Stimulated activated CD4-positive, alpha-beta T cell treated with anti-CD3 and anti-CD28 coated beads, TNF-alpha, amount 100 ng/mL, for 4 hours (primary cell): ENCODE results near the gene LRRTM4.
"Not testable (repeated sequence)": the region's sequence is repeated elsewhere in the genome, so short reads cannot be mapped to it uniquely, and the experiment has no call there.

ENCODE experiments used
- DNase-seq, 3 experiments: peaks; one replicate each; pipeline ENCODE4 v3.0.0-alpha.2; 2020; ENCODE audit warnings: low read depth in 3 of 3

Gene LRRTM4

DNA sequence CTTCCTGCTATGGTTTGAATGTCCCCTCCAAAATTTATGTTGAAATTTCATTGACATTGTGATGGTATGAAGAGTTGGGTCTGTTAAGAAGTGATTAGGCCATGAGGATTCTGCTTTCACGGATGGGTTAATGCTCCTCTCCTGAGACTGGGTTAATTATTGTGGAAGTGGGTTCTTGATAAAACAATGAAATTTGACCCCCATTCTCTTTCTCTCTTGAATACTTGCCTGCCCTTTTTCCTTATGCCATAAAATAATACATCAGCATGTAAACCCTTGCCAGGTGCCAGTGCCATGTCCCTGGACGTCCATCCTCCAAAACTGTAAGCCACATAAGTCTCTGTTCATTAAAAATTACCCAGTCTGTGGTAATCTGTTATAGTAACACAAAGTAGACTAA, 352.8 kb downstream of the LRRTM4 start:
- no peak for DNase-seq

DNA sequence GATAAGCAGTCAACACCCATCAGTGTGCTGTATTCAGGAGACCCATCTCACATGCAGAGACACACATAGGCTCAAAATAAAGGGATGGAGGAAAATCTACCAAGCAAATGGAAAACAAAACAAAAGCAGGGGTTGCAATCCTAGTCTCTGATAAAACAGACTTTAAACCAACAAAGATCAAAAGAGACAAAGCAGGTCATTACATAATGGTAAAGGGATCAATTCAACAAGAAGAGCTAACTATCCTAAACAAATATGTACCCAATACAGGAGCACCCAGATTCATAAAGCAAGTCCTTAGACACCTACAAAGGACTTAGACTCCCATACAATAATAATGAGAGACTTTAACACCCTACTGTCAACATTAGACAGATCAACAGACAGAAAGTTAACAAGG, 358.2 kb downstream of the LRRTM4 start:
- DNase-seq = not testable (repeated sequence)

DNA sequence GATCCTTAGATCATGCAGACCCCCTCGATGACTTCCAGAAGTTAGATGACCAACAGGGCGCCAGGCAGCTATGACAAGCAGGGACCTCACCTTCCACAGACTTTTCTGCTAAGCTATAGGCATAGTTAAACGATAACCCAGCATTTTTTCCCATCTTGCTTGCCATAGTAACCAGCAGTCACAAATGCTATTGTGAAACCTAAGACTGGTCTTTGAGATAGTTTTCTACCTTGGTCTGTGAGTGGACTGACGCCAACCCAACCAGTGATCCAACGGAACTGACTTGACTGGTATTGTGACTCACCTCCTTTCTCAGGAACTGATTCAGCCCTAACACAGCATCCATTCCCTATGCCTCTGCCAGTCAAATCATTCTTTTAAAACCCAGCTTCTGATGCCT, 361.2 kb downstream of the LRRTM4 start:
- no peak for DNase-seq

DNA sequence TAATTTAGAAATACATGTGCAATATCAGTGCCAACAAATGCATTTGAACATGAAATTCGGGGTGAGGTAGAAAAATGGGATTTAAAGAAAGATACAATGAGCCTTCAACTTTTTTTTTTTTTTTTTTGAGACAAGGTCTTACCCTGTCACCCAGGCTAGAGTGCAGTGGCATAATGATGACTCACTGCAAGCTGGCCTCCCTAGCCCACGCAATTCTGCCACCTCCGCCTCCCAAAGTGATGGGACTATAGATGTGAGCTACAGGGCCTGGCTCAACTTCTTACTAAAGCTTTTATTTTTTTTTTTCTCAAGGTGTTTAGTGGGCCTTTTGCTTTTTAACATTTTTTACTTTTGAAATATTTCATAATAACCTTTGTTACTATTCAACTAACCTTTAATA, 365.6 kb downstream of the LRRTM4 start:
- DNase-seq = no peak

DNA sequence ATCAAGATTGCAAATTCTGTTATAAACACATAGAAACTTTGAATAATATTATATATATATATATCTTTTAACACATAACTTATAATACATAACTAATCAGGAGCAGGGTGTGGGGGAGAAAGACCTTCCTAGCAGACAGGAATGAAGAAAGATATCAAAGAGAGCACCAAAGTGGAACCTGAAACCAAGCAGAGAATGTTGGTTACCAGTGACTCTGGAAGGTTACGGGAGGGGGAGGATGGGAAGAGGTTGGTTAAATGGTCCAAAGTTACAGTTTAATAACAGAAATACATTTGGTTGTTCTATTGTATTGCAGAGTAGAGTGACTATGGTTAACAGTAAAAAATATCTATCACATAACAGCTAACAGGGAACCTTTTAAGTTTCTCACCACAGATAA, 366.7 kb downstream of the LRRTM4 start:
- DNase-seq = no peak

DNA sequence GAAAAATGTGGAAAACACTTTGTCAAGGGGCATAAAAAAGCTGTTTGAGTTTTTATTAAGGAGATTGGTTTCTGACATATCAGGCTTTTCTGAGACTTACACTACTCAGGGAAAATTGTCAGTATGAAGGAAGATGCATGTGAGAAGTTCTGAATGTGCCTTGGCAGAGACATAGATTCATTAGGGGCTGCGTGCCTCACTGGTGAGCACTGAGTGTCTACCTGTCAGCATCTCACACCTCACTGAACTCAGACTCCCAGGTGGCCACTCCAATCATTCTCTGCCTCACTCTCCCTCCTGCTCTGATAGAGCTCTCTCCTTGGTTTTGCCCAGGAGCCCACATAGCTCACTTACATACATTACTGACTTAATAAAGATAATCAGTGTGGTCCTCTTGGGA, 372.6 kb downstream of the LRRTM4 start:
- no peak for DNase-seq

DNA sequence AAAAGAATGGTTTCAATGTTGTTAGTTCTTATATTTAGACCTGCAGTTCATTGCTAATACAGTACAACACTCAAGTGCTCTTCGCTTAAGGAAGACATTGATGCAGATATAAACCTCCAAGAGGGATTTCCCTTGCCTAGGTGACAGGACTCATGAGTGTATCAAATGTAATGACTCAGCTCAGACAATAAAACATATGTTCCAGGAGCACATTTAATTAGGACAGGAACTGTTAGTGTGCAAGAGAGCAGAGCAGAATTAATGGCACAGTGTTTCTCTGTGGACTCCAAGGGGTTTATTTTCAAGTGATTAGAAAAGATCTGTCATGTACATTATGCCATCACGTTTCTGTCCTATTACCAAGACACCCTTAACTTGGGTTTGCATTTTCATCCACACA, 375.0 kb downstream of the LRRTM4 start:
- DNase-seq = no peak

DNA sequence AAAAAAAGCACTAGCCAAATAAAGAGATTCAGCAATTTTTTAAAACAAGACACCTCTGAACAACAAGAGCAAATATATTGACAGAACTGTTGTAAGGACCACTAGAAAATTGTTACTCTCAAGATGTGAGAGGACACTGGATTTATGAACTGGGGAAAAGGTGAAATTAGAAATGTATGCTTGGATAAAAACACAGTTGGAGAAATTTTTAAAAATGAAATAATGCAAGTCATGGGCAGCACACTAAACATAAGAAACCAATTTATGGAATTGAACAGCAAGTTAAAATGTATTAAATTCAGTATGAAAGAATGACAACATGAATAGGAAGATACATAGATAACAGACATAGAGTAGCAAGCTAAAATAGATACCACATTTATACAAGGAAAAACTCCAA, 377.4 kb downstream of the LRRTM4 start:
- DNase-seq = no peak

DNA sequence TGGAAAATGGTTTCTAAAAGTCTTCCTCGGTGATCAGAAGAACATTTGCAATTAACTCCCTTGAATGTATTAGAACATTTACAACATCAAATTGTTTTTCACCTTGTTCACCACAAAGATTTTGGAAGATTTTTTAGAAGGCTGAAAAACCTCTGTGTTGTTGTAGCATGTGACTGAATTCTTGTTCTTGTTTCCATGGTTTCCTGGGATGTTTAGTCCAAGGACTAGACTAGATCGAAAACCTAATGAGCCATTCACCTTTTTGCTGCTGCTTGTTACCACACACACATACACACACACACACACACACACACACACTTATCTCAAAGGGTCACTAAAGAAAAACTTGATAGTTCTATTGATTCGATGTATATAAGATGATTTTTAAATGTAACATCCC, 380.0 kb downstream of the LRRTM4 start:
- DNase-seq = no peak

DNA sequence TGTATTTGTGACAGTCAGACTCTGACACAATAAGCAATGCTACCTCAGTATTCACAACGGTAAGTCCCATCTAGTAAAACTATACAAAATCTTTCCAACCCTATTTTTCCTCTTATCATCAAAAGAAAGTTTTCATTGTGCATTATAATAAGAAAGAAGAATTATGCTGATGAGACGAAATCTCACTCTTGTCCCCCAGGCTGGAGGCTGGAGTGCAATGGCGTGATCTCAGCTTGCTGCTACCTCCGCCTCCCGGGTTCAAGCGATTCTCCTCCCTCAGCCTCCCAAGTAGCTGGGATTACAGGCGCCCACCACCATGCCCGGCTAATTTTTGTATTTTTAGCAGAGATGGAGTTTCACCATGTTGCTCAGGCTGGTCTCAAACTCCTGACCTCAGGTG, 393.7 kb downstream of the LRRTM4 start:
- DNase-seq = not testable (repeated sequence)

DNA sequence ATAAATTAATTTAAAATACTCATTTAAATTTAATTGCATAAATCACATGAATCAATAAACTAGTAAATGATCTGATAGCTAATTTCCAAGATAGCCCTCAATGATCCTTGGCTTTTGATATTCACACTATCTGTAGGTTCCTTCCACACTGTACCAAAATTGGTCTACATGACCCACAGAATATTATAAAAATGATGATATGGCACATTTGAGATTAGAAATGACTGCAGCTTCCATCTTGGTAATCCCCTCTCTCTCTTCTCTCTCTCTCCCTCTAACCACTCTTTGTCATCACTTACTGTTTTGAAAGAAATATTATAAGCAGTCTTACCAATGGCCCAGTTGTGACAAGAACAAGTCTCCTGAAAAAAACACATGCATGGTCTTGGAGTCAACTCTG, 394.8 kb downstream of the LRRTM4 start:
- DNase-seq = no peak

DNA sequence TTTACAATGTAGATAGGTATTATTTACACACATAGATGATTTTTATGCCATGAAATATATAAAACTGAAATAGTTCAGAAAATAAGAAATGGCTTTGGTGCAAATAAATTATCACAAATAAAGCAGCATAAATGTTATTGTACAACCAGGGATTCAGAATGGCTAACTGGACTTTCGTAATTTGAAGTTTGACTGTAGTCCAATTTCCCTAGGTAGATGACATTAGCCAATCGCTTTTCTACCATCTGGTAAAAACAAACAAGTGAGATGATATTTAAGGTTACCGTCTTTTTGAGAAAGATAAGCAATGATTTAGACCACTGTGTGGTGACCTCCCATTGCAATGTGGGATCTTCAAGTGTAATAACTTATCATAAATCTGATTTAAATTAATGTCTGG, 400.7 kb downstream of the LRRTM4 start:
- DNase-seq = no peak

DNA sequence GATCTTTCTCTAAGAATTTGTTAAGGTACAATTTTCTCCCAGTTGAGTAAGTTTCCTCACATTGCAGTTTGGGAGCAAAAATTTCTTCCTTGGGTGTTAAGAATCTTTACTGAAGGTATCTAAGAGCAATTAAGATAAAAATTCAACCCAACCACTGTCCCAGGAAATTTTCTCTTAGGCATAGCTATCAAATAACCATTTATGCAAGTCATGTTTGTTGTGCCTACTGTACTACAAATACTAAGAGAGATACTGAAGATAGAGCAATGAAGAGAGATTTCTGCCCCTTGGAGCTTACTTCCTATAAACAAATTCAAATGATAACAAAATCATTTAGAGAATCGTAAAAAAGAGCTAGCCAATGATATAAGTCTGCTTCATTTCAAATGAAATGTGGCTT, 402.8 kb downstream of the LRRTM4 start:
- no peak for DNase-seq

DNA sequence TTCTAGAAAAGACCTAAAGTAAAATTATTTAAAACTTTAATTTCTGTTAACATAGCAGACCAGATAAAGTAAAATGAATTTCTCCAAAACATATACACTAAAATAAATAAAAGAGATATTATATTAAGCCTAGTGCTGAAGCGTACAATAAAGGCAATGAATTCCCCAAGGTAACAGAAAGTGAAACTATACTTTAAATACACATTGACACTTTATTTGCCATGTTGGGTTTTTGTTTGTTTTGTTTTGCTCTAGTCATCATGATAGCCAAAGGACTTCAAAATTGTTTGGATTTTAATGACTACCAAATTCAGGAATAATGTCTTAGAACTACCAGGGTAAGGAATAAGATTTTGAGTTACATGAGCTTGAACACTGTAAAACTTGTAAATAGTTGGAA, 413.3 kb downstream of the LRRTM4 start:
- DNase-seq = no peak

DNA sequence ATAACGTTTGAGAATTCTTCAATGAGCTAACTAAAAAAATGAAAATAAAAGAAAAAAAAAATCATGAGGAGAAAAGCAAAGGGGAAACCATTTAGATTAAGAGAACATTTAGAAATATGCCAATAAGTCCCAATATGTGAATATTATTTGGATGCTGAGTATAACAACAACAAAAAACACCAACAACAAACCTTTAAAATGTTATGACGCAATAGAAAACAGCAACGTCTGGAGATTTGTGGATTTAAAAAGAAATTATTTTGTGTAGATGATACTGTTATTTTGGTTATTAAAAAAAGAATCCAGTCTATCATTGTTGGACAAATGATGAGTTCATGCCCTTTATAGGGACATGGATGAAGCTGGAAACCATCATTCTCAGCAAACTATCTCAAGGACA, 417.2 kb downstream of the LRRTM4 start:
- no peak for DNase-seq

DNA sequence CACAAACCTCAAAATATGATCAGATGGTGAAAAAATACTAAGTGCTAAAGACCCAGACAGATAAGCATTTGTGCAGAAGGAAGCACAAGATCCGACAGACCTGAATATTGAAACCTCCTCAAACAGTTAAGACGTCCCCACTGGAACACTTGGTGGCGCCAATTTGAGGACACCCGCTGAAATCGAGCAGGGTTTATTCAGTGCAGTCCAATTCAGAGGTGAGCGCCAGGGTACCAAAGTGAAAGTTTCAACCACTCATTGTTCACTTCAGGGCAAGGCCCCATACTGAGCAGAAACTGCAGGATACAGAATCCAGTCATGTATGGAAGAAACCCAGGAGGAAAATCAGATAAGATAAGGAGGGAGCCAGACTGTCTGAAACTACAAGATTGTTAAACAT, 417.6 kb downstream of the LRRTM4 start:
- no peak for DNase-seq

DNA sequence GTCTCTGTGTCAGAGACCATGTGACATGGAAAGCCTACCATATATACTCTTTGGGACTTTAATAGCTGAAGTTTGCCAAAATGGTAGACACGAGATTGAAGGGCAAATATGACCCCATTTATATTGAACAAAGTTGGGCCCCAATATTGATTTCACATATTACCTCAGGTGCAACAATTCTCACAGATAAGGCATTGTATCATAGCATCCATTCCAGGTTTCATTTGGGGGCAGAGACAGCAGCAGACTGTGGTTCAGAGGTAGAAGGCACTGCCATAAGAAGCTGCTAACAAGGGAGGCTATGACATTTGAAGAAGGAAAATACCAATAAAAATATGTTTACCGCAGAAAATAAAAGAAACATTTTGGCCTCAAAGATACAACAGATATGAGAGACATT, 419.2 kb downstream of the LRRTM4 start:
- no peak for DNase-seq

DNA sequence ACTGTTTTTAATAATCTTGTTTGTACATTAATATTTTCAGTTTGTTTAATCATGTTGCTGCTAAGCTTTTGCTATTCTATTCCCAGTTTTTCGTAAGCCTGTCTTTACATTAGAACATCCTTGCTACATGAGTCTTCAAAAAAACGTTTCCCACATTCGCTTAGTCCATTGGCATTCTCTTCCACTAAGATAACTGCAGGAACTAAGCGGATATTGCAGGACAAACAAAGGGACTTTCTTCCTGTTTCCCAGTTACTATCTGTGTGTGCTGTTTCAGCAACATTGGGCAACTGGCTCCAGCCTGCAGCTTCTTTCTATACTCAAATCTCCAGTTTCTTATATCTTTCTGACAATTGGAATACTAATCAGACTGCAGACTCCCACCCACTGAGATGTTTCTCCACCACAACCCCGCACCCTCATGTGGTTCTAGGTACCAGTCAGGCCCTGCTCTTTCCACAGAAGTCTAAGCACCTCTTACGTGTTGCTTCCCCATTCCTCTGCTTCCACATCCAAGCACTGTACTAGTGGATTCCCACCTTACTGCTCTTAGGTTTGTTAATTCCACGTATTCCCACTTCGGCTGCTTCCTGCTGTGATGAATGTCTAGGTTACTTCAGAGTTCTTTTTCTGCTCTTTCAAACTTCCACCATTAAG, 420.3 kb downstream of the LRRTM4 start:
- no peak for DNase-seq

DNA sequence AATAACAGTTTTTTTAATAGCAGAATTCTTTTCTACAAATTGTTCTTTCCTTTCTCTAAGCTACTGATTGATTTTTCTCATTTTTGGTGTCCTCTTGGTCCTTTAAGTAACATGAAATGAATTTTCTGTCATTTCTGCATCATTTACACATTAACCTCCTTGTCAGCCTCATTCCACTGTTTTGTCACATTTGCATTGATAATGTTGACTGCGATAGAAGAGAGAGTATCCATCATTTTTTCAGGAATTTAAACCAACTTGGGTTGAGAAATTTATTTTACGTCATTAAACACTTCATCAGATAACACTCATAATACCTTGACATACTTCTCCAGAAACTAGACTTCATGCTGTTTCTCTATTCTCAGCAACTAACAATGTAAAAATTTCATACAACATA, 422.2 kb downstream of the LRRTM4 start:
- DNase-seq = no peak

DNA sequence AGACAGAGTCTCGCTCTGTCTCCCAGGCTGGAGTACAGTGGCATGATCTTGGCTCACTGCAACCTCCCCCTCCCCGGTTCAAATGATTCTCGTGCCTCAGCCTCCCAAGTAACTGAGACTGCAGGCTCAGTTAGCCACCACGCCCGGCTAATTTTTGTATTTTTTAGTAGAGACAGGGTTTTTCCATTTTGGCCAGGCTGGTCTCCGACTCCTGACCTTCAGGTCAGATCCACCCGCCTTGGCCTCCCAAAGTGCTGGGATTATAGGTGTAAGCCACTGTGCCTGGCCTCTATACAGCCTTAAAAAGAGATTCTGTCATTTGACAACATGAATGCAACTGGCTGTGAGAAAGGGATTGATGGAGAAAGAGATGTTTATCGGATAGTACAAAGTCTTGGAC, 426.7 kb downstream of the LRRTM4 start:
- not testable (repeated sequence) for DNase-seq

DNA sequence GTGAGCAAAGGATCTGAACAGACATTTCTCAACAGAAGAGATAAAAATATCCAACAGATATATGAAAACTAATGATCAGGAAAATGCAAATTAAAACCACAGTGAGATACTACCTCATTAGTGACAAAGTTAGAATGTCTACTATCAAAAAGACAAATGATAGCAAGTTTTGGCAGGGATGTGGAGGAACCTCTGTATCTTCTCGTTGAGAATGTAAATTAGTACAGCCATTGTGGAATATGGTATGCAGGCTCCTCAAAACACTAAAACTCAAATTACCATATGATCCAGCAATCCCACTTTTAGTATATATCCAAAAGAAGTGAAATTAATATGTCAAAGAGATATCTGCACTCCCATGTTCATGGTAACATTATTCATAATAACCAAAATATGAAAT, 427.1 kb downstream of the LRRTM4 start:
- DNase-seq = no peak

DNA sequence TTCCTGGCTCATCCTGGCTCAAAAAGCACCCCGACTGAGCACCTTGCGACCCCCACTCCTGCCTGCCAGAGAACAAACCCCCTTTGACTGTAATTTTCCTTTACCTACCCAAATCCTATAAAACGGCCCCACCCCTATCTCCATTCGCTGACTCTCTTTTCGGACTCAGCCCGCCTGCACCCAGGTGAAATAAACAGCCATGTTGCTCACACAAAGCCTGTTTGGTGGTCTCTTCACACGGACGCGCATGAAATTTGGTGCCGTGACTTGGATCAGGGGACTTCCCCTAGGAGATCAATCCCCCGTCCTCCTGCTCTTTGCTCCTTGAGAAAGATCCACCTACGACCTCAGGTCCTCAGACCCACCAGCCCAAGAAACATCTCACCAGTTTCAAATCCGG, 433.8 kb downstream of the LRRTM4 start:
- not testable (repeated sequence) for DNase-seq

DNA sequence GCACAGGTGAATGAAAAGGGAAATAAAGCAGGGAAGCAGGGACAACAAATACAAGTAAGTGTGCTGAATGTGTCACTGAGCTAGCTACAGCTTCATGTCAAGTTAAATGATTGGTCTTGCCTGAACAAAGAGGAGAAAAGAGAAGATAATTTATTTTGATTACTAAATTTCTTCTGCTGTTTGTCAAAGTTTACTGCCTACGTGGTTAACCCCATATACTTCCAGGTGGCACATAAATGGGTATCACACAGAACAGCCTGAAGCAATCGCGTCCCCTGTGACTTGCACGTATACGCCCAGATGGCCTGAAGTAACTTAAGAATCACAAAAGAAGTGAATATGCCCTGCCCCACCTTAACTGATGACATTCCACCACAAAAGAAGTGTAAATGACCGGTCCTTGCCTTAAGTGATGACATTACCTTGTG, 434.2 kb downstream of the LRRTM4 start:
- no peak for DNase-seq

DNA sequence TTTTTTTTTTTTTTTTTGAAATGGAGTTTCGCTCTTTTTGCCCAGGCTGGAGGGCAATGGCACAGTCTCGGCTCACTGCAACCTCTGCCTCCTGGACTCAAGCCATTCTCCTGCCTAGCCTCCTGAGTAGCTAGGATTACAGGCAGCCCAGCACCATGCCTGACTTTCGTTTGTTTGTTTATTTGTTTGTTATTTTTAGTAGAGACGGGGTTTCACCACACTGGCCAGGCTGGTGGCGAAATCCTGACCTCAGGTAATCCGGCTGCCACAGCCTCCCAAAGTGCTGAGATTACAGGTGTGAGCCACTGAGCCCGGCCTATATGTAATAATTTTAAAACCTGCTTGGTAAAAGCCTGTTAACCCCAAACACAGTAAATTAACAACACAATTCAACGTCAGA, 435.7 kb downstream of the LRRTM4 start:
- no peak for DNase-seq
